HG02885 (cell line): ENCODE results near the gene FAM185A.
"Not testable (repeated sequence)": the region's sequence is repeated elsewhere in the genome, so short reads cannot be mapped to it uniquely, and the experiment has no call there.

Experiments used
- ATAC-seq: cut with Tn5 transposase; IDR thresholded peaks from one replicate; pipeline ENCODE4 v1.9.1; 2021; ENCODE audit warnings: mild to moderate bottlenecking; ENCODE audit not compliant: unreplicated experiment, poor library complexity

The FAM185A gene

DNA sequence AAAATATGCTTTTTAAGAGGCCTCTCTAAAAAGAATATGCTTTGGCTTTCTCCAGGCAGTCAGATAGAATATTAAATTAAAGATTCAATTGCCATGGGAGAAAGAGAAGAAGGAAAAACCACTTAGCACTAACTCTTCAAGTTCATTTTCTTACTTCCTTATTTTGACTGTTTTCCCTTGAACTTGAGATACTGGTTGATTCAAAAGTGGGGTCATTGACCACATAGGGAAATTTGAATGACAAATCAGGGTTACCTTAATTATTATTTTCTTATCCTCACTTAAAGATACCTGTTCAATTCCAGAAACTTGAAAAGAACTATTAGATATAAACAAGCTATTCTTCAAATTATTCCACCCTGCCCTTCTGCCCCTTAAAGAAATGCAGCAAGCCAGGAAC, 27.4 kb downstream of the FAM185A start:
- ATAC-seq = not testable (repeated sequence)

DNA sequence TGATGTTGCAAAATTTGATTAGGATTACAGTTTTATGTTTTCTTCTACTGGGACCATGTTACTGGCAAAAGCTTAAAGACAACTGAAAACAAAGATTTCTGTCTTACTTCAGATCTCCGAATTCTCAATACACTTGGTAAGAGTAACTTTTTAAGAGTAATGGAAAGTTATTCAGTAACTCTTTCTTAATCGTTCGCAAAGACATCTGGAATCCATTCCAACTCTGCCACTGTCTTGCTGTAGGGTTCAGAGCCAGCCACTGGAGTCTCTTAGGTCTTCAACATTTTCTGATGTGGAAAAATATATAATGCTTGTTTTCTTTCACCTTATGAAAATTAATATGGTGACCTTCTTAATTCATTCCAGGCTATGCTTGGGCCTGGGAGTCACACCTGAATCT, 29.9 kb downstream of the FAM185A start:
- ATAC-seq = not testable (repeated sequence)

- not testable (repeated sequence) for ATAC-seq
Measured at GRCh38 chr7:102780926-102781325, 32.1 kb downstream of the FAM185A start.

- not testable (repeated sequence) for ATAC-seq
Measured at GRCh38 chr7:102788770-102789169, 40.0 kb downstream of the FAM185A start.

- ATAC-seq = not testable (repeated sequence)
Measured at GRCh38 chr7:102790364-102791100, 41.7 kb downstream of the FAM185A start.

- not testable (repeated sequence) for ATAC-seq
Measured at GRCh38 chr7:102791367-102791766, 42.6 kb downstream of the FAM185A start.

DNA sequence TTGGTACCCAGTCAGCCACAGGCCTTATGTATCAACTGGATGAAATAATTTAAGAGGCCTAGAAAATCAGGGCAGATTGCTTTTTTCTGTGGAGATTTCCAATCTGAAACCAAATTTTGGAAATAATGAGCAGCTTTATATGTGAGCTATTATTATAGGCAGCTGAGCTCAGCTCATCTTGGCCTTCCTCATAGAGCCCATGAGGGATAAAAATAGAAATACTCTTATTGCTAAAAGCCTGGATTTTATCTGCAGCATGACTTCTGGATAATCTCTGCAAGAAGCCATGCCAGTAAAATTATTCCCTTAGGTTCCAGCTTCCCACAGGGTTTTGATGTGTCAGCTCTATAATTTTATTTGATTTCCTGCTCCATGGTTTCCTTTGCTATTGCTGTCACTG, 43.0 kb downstream of the FAM185A start:
- ATAC-seq = not testable (repeated sequence)

DNA sequence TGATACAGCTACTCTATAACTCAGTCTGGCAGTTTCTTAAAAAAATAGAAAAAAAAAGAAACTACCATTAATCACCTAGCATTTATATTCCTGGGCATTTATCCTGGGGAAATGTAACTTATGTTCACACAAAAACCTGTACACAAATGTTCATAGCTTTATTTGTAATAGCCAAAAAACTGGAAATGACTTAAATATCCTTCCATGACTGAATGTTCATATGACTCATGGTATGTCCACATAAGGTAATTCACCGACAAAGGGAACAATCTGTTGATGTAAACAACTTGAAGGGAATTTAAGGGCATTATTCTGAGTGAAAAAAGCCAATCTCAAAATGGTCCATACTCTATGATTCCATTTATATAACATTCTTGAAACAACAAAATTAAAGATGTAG, 45.8 kb downstream of the FAM185A start:
- ATAC-seq = not testable (repeated sequence)

DNA sequence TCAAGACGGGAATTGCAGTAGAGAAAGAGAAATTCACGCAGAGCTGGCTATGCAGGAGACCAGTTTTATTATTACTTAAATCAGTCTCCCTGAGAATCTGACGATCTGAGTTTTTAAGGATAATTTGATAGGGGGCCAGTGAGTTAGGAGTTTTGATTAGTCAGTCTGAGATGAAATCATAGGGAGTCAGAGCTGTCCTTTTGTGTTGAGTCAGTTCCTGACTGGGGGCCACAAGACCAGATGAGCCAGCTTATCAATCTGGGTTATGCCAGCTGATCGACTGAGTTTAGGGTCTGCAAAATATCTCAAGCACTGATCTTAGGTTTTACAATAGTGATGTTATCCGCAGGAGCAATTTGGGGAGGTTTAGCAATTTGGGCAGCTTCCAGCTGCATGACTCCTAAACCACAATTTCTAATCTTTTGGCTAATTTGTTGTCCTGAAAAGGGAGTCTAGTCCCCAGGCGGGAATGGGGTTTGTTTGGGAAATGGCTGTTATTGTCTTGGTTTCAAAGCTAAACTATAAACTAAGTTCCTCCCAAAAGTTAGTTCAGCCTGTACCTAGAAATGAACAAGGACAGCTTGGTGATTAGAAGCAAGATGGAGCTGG, 47.3 kb downstream of the FAM185A start:
- not testable (repeated sequence) for ATAC-seq

GRCh38 chr7:102806613-102807012, 57.8 kb downstream of the FAM185A start:
- no peak for ATAC-seq

- no peak for ATAC-seq
Measured at GRCh38 chr7:102810916-102811315, 62.1 kb downstream of the FAM185A start.

DNA sequence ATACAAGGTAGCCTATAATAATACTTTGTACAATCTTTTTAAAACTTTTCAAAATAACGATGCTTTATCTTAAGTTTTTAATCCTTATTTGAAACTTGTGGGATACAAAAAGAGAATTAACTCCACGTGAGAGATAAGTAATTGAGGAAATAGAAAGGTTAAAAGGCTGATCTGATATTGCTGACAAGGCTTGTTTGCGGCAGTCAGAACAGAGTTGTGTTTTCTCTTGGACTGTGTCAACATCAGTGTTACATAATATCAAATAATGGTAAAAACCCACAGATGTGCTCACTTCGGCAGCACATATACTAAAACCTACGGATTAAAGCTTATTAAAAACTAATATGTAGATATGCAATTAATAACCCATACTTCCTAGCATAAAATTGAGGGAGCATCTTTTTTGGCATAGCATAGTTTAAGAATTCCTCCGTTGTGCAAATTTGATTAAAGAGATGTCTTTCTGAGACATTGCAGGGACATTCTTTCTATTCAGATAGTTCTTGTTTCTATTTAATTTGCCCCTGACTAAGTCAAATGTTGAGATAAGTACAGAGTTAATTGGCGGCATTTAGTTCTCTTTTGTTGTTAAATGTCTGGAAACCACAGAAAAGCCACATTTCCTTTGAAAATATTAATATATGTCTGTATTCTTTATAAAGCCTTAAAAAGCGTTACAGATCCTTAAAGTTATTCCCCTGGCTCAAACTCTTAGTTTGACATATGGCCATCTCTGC, 63.3 kb downstream of the FAM185A start:
- no peak for ATAC-seq

- ATAC-seq = no peak
Measured at GRCh38 chr7:102813191-102814024, 64.6 kb downstream of the FAM185A start.

DNA sequence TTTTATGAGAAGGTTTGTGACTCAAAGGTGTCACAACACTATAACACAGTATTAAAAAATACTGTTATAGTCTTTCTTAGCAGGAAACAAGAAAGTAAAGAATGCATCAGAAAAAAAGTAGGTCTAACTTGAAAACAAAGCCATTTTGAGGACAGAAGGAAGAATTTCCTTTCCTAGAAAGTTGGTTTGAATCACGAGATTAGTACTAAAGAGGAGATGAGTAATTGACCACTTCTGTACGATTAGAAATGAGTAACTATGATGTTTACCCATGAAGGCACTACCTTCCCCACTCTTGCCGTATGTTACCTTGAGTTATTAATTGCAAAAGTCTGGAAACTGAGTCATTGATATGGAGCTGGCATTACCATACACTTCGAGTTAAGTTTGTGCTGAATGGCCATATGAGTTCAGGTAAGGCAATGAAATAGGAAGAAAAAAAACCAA, 65.2 kb downstream of the FAM185A start:
- ATAC-seq = no peak

DNA sequence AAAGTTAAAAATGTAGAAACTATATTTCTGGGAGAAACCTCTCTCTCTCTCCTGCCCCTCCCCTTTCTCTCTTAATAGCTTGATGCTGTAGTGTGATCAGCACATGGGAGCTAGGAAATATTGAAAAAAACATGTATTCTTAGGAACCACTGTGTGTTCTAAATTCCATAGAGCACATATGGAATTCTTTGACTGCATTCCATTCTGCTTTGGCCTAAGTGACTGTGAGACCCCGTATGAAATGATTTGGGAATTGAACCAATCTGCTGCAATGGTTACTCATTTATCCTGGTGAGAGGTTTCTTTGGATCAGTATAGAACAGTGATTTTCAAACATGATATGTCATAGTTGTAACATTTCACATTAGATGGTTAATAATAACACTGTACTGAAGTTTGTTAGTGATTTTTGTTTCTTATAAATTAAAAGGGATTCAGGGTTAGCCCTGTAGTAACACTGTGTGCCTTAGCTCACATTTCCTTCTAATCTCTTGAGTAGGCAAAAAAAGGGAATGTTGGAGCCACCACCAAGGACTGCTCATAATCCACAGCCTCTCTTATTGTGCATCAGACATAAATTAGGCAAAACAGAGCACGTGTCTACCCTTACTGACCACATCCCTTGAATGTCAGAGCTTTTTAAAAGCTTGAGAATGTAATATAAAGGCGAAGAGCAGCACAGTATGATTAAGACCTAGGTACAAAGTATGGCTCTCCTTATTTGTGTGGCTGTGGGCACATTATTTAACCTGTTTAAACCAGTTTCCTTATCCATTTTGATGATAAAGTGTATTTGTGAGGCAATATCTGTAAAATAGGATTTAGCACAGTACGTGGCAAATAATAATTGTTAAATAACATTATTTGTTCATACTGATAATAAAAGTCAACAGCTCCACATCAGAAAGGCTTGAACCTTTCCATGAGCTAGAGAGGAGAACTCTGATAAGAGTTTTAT, 69.1 kb downstream of the FAM185A start:
- no peak for ATAC-seq

DNA sequence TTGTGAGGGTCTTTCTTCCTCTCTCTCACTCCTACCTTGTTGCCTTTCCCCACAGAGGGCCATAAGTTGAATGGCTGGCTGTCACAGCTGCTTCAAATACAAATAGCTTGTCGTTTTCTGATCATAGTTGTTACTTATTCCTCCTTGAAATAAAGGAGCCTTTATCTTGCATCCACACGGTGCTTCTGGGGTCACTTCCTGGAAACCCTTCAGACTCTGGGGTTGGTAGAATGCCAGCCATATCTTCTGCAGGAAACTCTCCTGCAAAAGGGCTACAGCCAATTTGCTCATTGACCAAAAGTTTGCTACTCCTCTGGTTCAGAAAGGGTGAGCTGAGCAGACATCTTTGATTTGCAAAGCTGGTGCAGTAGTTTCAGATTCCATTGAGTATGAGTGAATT, 70.4 kb downstream of the FAM185A start:
- no peak for ATAC-seq

GRCh38 chr7:102821994-102822747, 73.4 kb downstream of the FAM185A start:
- no peak for ATAC-seq

DNA sequence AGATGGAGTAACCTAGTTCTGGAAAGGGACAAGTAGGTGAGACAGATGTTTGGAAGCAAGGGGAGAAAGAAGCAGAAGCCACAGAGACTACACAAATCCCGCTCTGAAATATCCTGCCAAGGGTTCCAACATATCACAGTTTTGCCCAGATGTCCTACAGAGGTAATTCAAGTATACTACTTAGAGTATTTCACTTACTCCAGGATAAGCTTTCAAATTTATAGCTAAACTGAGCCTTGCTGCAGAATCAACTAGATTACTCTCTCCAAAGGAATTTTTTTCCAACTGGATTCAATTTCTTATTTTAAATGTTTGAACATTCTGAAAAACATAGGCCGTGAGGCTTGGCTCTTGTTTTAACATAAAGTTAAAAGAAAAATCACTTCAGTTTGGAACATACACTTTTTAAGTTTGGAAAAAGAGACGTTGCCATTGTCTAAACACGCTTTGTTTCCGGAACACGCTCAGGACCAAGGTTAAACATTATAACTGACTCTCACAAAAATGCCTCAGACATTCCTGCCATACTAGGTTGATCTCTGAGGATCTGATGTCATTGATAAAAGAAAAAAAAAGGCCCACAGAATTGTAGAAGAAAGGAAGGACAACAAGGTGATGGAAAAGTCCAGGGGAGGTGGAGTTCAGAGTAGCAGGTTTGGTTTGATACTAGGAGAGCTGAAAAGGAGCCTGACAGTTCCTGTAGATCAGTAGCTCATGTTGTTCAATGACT, 74.8 kb downstream of the FAM185A start:
- ATAC-seq = no peak
